Measurements from ENCODE around the gene ZNF674. TPM values are rescaled to one million over a fixed set of nuclear protein-coding genes. Genes with fewer than 3 reads are reported as not detected.

Gene ZNF674
- polyA plus RNA-seq, 2 of the 4 experiments (the other 2 are of a cell fraction), result 2.6 to 6.3 TPM

DNA sequence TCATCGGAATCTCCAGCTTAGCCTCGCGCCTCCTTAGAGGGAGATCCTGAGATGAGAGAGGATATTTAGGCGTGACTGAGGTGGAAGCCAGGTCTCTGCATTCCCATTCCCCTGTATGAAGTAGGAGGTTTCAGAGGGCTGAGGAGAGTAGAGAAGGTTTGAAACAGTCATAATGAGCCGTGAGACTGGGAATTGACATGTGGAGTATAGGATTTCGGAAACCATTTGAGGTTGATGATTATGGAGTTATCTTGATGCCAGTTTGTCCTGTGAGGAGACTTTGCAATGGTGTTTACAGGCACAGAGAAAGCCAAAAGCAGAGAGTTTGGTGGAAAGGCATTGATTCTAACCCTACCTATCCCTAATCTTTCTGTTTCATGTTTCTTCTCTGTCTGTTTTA lies 30.4 kb upstream of the ZNF674 start:
- Histone ChIP-seq H3K27ac (peak overlapping the region; percentile 7 to 98; a peak in 4 of 6 replicates), H3K4me3 (peak overlapping the region; percentile 76), H3K4me2 (peak overlapping the region; percentile 83), H3K9me3 (no peaks in the 10 kb centered on the region), H3K4me1 (peaks cover 35% of the 10 kb centered on the region)
- ChIA-PET POLR2A (no interaction called here), CTCF (interaction anchor here (0.9 kb wide), 1 partner anchor 31 kb away, joined by 3 read pairs; no protein-coding TSS in a partner anchor)
- WGBS (ENCODE audit: missing lambda C conversion rate), result 88% methylated on average over 6 of the region's 6 CpGs
- FAIRE-seq, result no peak
- no peak for ATAC-seq
- TF ChIP-seq KDM1A (IDR thresholded peaks at IDR 0.05; ENCODE audit: low read depth) (no peak), MAZ (IDR thresholded peaks at IDR 0.05; ENCODE audit: borderline replicate concordance, low read depth, low read length) (no peak), HEYL (CRISPR knock-in tag; IDR thresholded peaks at IDR 0.05) (no peak), NR3C1 (IDR thresholded peaks at IDR 0.05) (no peak), HDAC2 (IDR thresholded peaks at IDR 0.05) (no peak), SREBF2 (IDR thresholded peaks at IDR 0.05) (no peak), MYC (IDR thresholded peaks at IDR 0.05; ENCODE audit: borderline replicate concordance, low read length) (no peak), KDM5A (IDR thresholded peaks at IDR 0.05) (no peak), TP53 (CRISPR knock-in tag; IDR thresholded peaks at IDR 0.05) (no peak), RARB (CRISPR knock-in tag; IDR thresholded peaks at IDR 0.05) (no peak), CEBPB (IDR thresholded peaks at IDR 0.05) (no peak), FOSB (CRISPR knock-in tag; IDR thresholded peaks at IDR 0.05) (no peak), FOXS1 (CRISPR knock-in tag; IDR thresholded peaks at IDR 0.05) (no peak)
- TF ChIP-seq, protein P1, sequence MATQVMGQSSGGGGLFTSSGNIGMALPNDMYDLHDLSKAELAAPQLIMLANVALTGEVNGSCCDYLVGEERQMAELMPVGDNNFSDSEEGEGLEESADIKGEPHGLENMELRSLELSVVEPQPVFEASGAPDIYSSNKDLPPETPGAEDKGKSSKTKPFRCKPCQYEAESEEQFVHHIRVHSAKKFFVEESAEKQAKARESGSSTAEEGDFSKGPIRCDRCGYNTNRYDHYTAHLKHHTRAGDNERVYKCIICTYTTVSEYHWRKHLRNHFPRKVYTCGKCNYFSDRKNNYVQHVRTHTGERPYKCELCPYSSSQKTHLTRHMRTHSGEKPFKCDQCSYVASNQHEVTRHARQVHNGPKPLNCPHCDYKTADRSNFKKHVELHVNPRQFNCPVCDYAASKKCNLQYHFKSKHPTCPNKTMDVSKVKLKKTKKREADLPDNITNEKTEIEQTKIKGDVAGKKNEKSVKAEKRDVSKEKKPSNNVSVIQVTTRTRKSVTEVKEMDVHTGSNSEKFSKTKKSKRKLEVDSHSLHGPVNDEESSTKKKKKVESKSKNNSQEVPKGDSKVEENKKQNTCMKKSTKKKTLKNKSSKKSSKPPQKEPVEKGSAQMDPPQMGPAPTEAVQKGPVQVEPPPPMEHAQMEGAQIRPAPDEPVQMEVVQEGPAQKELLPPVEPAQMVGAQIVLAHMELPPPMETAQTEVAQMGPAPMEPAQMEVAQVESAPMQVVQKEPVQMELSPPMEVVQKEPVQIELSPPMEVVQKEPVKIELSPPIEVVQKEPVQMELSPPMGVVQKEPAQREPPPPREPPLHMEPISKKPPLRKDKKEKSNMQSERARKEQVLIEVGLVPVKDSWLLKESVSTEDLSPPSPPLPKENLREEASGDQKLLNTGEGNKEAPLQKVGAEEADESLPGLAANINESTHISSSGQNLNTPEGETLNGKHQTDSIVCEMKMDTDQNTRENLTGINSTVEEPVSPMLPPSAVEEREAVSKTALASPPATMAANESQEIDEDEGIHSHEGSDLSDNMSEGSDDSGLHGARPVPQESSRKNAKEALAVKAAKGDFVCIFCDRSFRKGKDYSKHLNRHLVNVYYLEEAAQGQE (IDR thresholded peaks at IDR 0.05), result no peak
- TF ChIP-seq, protein P2, sequence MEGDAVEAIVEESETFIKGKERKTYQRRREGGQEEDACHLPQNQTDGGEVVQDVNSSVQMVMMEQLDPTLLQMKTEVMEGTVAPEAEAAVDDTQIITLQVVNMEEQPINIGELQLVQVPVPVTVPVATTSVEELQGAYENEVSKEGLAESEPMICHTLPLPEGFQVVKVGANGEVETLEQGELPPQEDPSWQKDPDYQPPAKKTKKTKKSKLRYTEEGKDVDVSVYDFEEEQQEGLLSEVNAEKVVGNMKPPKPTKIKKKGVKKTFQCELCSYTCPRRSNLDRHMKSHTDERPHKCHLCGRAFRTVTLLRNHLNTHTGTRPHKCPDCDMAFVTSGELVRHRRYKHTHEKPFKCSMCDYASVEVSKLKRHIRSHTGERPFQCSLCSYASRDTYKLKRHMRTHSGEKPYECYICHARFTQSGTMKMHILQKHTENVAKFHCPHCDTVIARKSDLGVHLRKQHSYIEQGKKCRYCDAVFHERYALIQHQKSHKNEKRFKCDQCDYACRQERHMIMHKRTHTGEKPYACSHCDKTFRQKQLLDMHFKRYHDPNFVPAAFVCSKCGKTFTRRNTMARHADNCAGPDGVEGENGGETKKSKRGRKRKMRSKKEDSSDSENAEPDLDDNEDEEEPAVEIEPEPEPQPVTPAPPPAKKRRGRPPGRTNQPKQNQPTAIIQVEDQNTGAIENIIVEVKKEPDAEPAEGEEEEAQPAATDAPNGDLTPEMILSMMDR (IDR thresholded peaks at IDR 0.05), result no peak
- TF ChIP-seq, protein P3, sequence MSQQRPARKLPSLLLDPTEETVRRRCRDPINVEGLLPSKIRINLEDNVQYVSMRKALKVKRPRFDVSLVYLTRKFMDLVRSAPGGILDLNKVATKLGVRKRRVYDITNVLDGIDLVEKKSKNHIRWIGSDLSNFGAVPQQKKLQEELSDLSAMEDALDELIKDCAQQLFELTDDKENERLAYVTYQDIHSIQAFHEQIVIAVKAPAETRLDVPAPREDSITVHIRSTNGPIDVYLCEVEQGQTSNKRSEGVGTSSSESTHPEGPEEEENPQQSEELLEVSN (IDR thresholded peaks at IDR 0.05; ENCODE audit: borderline replicate concordance, low read depth), result no peak
- DNase-seq (ENCODE audit: low read depth in 1 of 2, low spot score in 1 of 2), result no peak

DNA sequence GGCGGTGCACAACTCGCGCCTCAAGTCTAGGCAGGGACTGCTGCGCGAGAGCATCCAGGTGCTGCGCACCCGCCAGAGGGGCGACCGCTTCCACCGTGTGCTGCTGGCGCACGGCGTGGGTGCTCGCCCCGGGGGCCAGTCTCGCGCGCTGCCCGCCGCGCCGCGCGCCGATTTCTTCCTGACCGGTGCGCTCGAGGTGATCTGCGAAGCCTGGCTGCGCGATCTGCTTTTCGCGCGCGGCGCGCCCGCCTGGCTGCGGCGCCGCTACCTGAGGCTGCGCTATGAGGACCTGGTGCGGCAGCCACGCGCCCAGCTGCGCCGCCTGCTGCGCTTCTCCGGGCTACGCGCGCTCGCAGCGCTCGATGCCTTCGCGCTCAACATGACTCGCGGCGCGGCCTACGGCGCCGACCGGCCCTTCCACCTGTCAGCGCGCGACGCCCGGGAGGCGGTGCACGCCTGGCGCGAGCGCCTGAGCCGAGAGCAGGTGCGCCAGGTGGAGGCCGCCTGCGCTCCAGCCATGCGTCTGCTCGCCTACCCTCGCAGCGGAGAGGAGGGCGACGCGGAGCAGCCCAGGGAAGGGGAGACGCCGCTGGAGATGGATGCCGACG lies 29.7 kb upstream of the ZNF674 start:
- peak overlapping the region; percentile 88 to 98 for H3K27ac ChIP-seq
- POLR2A ChIA-PET, result interaction anchor here (1.4 kb wide), 1 partner anchor 8 kb away, joined by 5 read pairs; no protein-coding TSS in a partner anchor
- H3K4me3 ChIP-seq, result peak overlapping the region; percentile 76
- ATAC-seq, result no peak
- 85% methylated on average over 41 of the region's 90 CpGs for WGBS (ENCODE audit: missing lambda C conversion rate)
- H3K9me3 ChIP-seq, result no peaks in the 10 kb centered on the region
- no peak for FAIRE-seq
- TF ChIP-seq, protein P4, sequence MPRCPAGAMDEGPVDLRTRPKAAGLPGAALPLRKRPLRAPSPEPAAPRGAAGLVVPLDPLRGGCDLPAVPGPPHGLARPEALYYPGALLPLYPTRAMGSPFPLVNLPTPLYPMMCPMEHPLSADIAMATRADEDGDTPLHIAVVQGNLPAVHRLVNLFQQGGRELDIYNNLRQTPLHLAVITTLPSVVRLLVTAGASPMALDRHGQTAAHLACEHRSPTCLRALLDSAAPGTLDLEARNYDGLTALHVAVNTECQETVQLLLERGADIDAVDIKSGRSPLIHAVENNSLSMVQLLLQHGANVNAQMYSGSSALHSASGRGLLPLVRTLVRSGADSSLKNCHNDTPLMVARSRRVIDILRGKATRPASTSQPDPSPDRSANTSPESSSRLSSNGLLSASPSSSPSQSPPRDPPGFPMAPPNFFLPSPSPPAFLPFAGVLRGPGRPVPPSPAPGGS (IDR thresholded peaks at IDR 0.05), result no peak
- TF ChIP-seq SMC3 (IDR thresholded peaks at IDR 0.05), result 0 out of 3 replicates have a peak, but pooled peaks have one; percentile 2
- H3K4me2 ChIP-seq, result peak overlapping the region; percentile 83
- no peak for DNase-seq (ENCODE audit: low read depth in 1 of 2, low spot score in 1 of 2)
- CTCF ChIA-PET, result no interaction called here
- peaks cover 35% of the 10 kb centered on the region for H3K4me1 ChIP-seq
